Psoas muscle (tissue), 8 donors: ENCODE data around the gene RIOK2. TPM values are rescaled to one million over a fixed set of nuclear protein-coding genes. Genes with fewer than 3 reads are reported as not detected.

ENCODE experiments used
- ATAC-seq, 4 donors: fragments of 200-7000 bp; cut with Tn5 transposase; one replicate each; pipeline ENCODE4 v1.9.1; 2020; ENCODE audit warnings: moderate library complexity in 3 of 4, mild to moderate bottlenecking in 2 of 4
- DNase-seq, 2 donors: peaks; one replicate each; pipeline ENCODE4 v3.0.0-alpha.2; 2020
- H3K27ac ChIP-seq: fragments of 200-600 bp; one replicate; pipeline ENCODE4 v1.8.0; 2022
- H3K27me3 ChIP-seq, 3 donors: fragments of 200-600 bp in 1 of 3; one replicate each; pipeline versions ENCODE4 v1.6.1 to v1.8.0; 2013 to 2022; ENCODE audit warnings: low read length in 2 of 3, mild to moderate bottlenecking in 2 of 3, moderate library complexity in 1 of 3; ENCODE audit not compliant: insufficient read depth in 3 of 3
- H3K36me3 ChIP-seq, 2 donors: fragments of 200-600 bp in 1 of 2; one replicate each; pipeline versions ENCODE4 v1.6.1 to v1.8.0; 2013 to 2022; ENCODE audit warnings: low read depth in 1 of 2, mild to moderate bottlenecking in 1 of 2, moderate library complexity in 1 of 2; ENCODE audit not compliant: insufficient read depth in 1 of 2
- H3K4me1 ChIP-seq: fragments of 200-600 bp; one replicate; pipeline ENCODE4 v1.8.0; 2022
- H3K4me3 ChIP-seq: fragments of 200-600 bp; one replicate; pipeline ENCODE4 v1.8.0; 2022; ENCODE audit warnings: mild to moderate bottlenecking
- H3K9me3 ChIP-seq: fragments of 200-600 bp; one replicate; pipeline ENCODE4 v1.8.0; 2022
- CTCF ChIP-seq: fragments of 200-600 bp; IDR thresholded peaks from one replicate; pipeline ENCODE4 v1.8.0; 2022; ENCODE audit warnings: antibody characterized with exemption
- WGBS, 3 donors: extraction: QIAGEN DNeasy Blood & Tissue Kit; methylation state at CpG; one replicate each; pipeline versions ENCODE4 v1.1.6 to v1.1.7; 2013; 5-methylcytosine and 5-hydroxymethylcytosine counted together
- intact Hi-C, 2 donors: fragments of 100-400 bp; cut with DNase I; formaldehyde crosslinking; loops; one replicate each; pipeline versions ENCODE4 v1.11.0 to v1.14.2; 2022
- polyA plus RNA-seq, 3 donors: library from polyadenylated mRNA; stranded (reverse); fragments of 200-250 nt; gene quantifications; one replicate each; pipeline ENCODE4 v1.2.3, GENCODE V29; 2013
- total RNA-seq, 4 donors: library from RNA; stranded (reverse); fragmentation: NEBNext Ultra II Directional in 2 of 4; extraction: Animal tissue kit (Norgen Biotek cat#: 25700) in 2 of 4; gene quantifications; one replicate each; pipeline versions ENCODE4 v1.2.1 to v1.2.4, GENCODE V29; 2021 to 2023
- donor health status: healthy with polysubstance abuse.
- donor health status: DM: no; HTN: no; CAD: no; lungs with moderate emphysema.
- donor health status: Bipolar disorder and iron deficiency.
- donor health status: healthy.
- donor health status: DM: yes; HTN: yes; CAD: no.
- donor health status: DM: no; HTN: no; CAD: no.
- donor health status: DM: no; HTN: no; CAD: no.
- donor health status: DM: yes; HTN: yes; CAD: no.

RIOK2 gene
- total and polyA plus RNA-seq, 7 donors = 10.5 to 30.4 (median 19.8) TPM

- no peak overlapping the region for H3K4me3 ChIP-seq
- no peak overlapping the region for H3K27ac ChIP-seq
- ATAC-seq = no peak
- no peaks in the 10 kb centered on the region for H3K4me1 ChIP-seq
- DNase-seq = no peak
- intact Hi-C loops = no loop called here
- H3K36me3 ChIP-seq = no peaks in the 10 kb centered on the region
- peaks cover 0 to 2% (median 0%) of the 10 kb centered on the region in 3 donors for H3K27me3 ChIP-seq
- no peak for TF ChIP-seq CTCF
- H3K9me3 ChIP-seq = no peaks in the 10 kb centered on the region
These were observed 51.8 kb downstream of the RIOK2 start for GRCh38 chr5:97131139-97131710.

- 90 to 95% (median 93%) methylated on average over 1 of the region's 1 CpG for WGBS, 3 donors
- no peak overlapping the region for H3K27ac ChIP-seq
- no peak for TF ChIP-seq CTCF
- no peaks in the 10 kb centered on the region for H3K9me3 ChIP-seq
- H3K27me3 ChIP-seq = no peaks in the 10 kb centered on the region
- no peak for ATAC-seq
- H3K4me1 ChIP-seq = no peaks in the 10 kb centered on the region
- H3K4me3 ChIP-seq = no peak overlapping the region
- no peak for DNase-seq
- H3K36me3 ChIP-seq = no peaks in the 10 kb centered on the region
- intact Hi-C loops = no loop called here
These were observed 55.3 kb downstream of the RIOK2 start for GRCh38 chr5:97127727-97128126.

GRCh38 chr5:97125125-97125683 lies 57.8 kb downstream of the RIOK2 start:
- ATAC-seq (no peak), DNase-seq (no peak)
- Histone ChIP-seq H3K4me1 (no peaks in the 10 kb centered on the region), H3K27ac (no peak overlapping the region), H3K4me3 (no peak overlapping the region), H3K36me3 (no peaks in the 10 kb centered on the region), H3K9me3 (no peaks in the 10 kb centered on the region), H3K27me3 (no peaks in the 10 kb centered on the region)
- intact Hi-C loops = no loop called here
- TF ChIP-seq CTCF = no peak
- 69 to 79% (median 72%) methylated on average over 3 of the region's 3 CpGs for WGBS, 3 donors

- H3K4me1 ChIP-seq = no peaks in the 10 kb centered on the region
- 59 to 70% (median 61%) methylated on average over 2 of the region's 2 CpGs for WGBS, 3 donors
- H3K27ac ChIP-seq = no peak overlapping the region
- intact Hi-C loops = no loop called here
- no peak overlapping the region for H3K4me3 ChIP-seq
- no peak for ATAC-seq
- no peaks in the 10 kb centered on the region for H3K36me3 ChIP-seq
- no peaks in the 10 kb centered on the region for H3K9me3 ChIP-seq
- H3K27me3 ChIP-seq = no peaks in the 10 kb centered on the region
- TF ChIP-seq CTCF = no peak
- DNase-seq = no peak
These were observed 58.7 kb downstream of the RIOK2 start for GRCh38 chr5:97124335-97124734.

- H3K27me3 ChIP-seq = peaks cover 0 to 2% (median 0%) of the 10 kb centered on the region in 3 donors
These were observed 61.2 kb downstream of the RIOK2 start for GRCh38 chr5:97121848-97122247.

More at GRCh38 chr5:97121848-97122247, 61.2 kb downstream of the RIOK2 start:
- ATAC-seq (no peak), DNase-seq (no peak)
- intact Hi-C loops = no loop called here
- H3K4me1 ChIP-seq = no peaks in the 10 kb centered on the region
- H3K9me3 ChIP-seq = no peaks in the 10 kb centered on the region
- no peaks in the 10 kb centered on the region for H3K36me3 ChIP-seq
- TF ChIP-seq CTCF = no peak
- H3K4me3 ChIP-seq = no peak overlapping the region
- H3K27ac ChIP-seq = no peak overlapping the region
- 84 to 90% (median 89%) methylated on average over 5 of the region's 5 CpGs for WGBS, 3 donors
